Astrocyte of the cerebellum (primary cell): ENCODE measurements around the gene PITPNC1.
"Not testable (repeated sequence)": the region's sequence is repeated elsewhere in the genome, so short reads cannot be mapped to it uniquely, and the experiment has no call there.

Experiments
- DNase-seq: peaks from one replicate; pipeline ENCODE4 v3.0.0-alpha.2; 2011; ENCODE audit warnings: low read depth
- H3K4me3 ChIP-seq: 2 replicates; pipeline ENCODE4 v1.5.1; 2011; ENCODE audit warnings: mild to moderate bottlenecking, low read depth, low read length, moderate library complexity
- CTCF ChIP-seq: IDR thresholded peaks from 2 replicates; pipeline ENCODE4 v1.5.1; 2012; ENCODE audit warnings: low read length, low read depth, moderate library complexity, mild to moderate bottlenecking; ENCODE audit errors: missing control alignments
- in situ Hi-C: cut with HindIII; loops from 2 replicates; pipeline ENCODE4 v1.10.0; 2017; ENCODE audit warnings: low sequenced_read_pairs

The PITPNC1 gene

DNA sequence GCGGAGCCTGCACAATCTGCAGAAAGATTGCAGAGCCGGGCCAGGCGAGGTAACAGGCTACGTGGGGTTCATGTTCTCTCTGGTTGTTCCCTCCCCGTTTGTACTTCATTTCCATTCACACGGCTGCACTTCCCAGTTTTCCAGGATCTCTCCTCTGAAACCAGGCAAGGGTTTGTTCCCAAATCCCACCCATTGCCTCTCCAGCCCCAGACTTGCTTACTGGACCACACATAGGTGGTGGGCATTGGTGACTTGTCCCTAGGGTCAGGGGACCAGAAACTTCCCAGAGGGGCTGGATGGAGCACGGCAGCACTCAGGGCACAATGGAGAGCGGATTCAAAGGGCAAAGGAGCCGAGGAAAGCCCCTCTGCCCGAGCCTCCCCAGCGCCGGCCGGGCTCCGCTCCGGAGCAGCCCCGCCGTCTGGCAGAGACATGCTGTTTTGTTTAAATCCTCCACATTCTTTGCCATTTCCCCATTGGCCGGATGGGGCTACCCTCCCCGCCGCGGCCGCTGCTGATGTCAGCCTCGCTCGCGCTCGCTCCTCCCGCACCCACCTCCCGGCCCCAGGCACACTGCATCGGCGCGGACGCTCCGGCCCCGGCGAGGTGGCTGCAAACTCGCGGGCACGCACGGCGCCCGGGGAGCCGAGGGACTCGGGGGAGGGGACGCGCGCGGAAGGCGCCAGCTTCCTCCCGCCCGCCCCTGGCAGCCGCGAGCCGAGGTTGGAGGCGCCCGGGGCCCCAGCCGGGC, at the start of gene PITPNC1:
Gene PITPNC1 (plus strand): TSS at position 545 of the 751 bp plus-strand sequence.
- peak within 1 kb of the TSS; percentile 90 for H3K4me3 ChIP-seq
- in situ Hi-C loops: no loop called here
- no peak for TF ChIP-seq CTCF
- peak; percentile 65 for DNase-seq

GRCh38 chr17:67328026-67328425, 49.1 kb upstream of the PITPNC1 start:
- no peak for DNase-seq
- H3K4me3 ChIP-seq: no peak overlapping the region
- TF ChIP-seq CTCF: no peak
- in situ Hi-C loops: no loop called here

DNA sequence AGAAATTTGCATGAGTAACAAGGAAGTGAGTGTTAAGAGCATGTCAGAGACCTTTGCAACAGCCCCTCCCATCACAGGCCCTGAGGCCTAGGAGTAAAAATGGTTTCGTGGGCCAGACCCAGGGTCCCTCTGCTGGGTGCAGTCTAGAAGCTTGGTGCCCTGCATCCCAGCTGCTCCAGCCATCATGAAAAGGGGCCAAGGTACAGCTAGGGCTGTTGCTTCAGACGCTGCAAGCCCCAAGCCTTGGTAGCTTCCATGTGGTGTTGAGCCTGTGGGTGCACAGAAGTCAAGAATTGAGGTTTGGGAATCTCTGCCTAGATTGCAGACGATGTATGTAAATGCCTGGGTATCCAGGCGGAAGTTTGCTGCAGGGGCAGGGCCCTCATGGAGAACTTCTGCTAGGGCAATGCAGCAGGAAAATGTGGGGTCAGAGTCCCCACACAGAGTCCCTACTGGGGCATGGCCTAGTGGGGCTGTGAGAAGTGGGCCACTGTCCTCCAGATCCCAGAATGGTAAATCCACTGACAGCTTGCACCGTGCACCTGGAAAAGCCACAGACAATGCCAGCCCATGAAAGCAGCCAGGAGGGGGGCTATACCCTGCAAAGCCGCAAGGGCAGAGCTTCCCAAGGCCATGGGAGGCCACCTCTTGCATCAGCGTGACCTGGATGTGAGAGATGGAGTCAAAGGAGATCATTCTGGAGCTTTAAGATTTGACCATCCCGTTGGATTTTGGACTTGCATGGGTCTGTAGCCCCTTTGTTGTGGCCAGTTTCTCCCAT, 45.5 kb upstream of the PITPNC1 start:
- H3K4me3 ChIP-seq, DNase-seq, in situ Hi-C loops: not testable (repeated sequence)

GRCh38 chr17:67332162-67332508, 44.9 kb upstream of the PITPNC1 start:
- DNase-seq, in situ Hi-C loops, H3K4me3 ChIP-seq: not testable (repeated sequence)

DNA sequence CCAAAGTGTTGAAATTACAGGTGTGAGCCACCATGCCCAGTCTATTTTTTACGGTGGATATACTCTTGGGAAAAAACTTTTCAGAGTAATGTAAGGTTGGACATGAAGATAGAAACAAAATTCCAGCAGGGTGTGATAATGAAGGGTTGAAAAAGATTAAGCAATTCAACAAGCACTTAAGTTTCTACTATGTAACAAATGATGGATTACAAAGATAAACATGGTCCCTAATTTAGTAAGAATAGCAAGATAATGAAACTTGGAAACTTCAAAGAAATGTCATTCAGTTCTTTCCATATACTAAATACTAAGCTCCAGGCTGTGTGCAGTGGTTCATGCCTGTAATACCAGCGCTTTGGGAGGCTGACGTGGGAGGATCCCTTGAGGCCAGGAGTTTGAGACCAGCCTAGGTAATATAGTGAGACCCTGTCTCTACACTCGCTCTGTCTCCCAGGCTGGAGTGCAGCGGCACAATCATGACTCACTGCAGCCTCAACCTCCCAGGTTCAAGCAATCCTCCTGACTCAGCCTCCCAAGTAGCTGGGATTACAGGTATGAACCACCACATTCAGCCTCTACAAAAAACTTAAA, 41.7 kb upstream of the PITPNC1 start:
- no peak overlapping the region for H3K4me3 ChIP-seq
- DNase-seq: no peak
- no peak for TF ChIP-seq CTCF
- in situ Hi-C loops: no loop called here

DNA sequence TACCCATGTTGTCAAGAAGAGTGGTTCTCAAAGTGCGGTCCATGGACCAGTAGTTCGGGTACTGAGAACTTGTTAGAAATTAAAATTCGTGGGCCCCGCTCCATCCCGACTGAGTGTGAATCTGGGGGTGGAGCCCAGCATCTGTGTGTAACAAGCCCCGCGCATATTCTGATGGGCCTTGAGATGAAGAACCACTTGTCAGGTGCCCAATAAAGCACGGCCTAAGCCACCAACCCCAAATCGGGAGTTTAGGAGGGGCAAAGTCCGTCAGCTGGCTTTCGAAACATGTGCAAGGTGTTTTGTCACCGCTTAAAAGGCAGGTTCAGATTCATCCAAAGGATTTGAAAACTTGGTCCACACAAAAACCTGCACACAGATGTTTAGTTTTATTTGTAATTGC, 40.2 kb upstream of the PITPNC1 start:
- no peak overlapping the region for H3K4me3 ChIP-seq
- TF ChIP-seq CTCF: no peak
- no peak for DNase-seq
- in situ Hi-C loops: no loop called here

DNA sequence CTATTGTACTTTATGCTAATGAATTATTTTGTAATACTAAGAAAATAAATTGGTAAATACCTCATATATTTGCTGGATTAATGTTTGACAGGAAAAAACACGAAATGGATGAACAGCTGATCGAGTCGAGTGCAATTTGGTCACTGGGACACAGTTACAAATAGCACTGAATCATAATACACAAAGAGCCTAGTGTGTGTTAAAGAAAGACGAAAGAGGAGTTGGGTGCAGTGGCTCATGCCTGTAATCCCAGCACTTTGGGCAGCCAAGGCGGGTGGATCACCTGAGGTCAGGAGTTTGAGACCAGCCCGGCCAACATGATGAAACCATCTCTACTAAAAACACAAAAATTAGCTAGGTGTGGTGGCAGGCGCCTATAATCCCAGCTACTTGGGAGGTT, 38.7 kb upstream of the PITPNC1 start:
- H3K4me3 ChIP-seq, DNase-seq, in situ Hi-C loops: not testable (repeated sequence)

- no peak overlapping the region for H3K4me3 ChIP-seq
- in situ Hi-C loops: no loop called here
- no peak for DNase-seq
- TF ChIP-seq CTCF: no peak
Observed at GRCh38 chr17:67343237-67343636, 33.8 kb upstream of the PITPNC1 start.
